Measurements from ENCODE around the gene SLC4A4.

GRCh38 chr4:71442336-71442735 is 103.5 kb downstream of the SLC4A4 start:
- TF ChIP-seq XBP1 (CRISPR knock-in tag; IDR thresholded peaks at IDR 0.05) (no peak), FIP1L1 (IDR thresholded peaks at IDR 0.05; ENCODE audit: borderline replicate concordance, insufficient read depth, low read depth, low read length) (no peak), REST (IDR thresholded peaks at IDR 0.05; ENCODE audit: borderline replicate concordance in 1 of 2, low read depth in 1 of 2, low read length in 2 of 2) (no peak), NR1H2 (CRISPR knock-in tag; IDR thresholded peaks at IDR 0.05; ENCODE audit: borderline replicate concordance, low read depth) (no peak), ZNF281 (CRISPR knock-in tag; IDR thresholded peaks at IDR 0.05; ENCODE audit: borderline replicate concordance) (no peak), AHR (CRISPR knock-in tag; IDR thresholded peaks at IDR 0.05) (no peak), NR2C2 (CRISPR knock-in tag; IDR thresholded peaks at IDR 0.05; ENCODE audit: borderline replicate concordance) (no peak), FOXK1 (CRISPR knock-in tag; IDR thresholded peaks at IDR 0.05; ENCODE audit: borderline replicate concordance, low read depth) (no peak), ZSCAN31 (CRISPR knock-in tag; IDR thresholded peaks at IDR 0.05; ENCODE audit: low read depth) (no peak), MEF2D (CRISPR knock-in tag; IDR thresholded peaks at IDR 0.05) (no peak), POLR2AphosphoS5 (IDR thresholded peaks at IDR 0.05; ENCODE audit: low read depth, low read length) (no peak), CREM (IDR thresholded peaks at IDR 0.05) (no peak), CREM (CRISPR knock-in tag; IDR thresholded peaks at IDR 0.05) (no peak)
- TF ChIP-seq, protein P1, sequence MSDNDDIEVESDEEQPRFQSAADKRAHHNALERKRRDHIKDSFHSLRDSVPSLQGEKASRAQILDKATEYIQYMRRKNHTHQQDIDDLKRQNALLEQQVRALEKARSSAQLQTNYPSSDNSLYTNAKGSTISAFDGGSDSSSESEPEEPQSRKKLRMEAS (IDR thresholded peaks at IDR 0.05): no peak

All from HepG2 (cell line).